Neural crest cell (in vitro differentiated cells): ENCODE measurements around the gene RXRA. TPM values are rescaled to one million over a fixed set of nuclear protein-coding genes. Genes with fewer than 3 reads are reported as not detected.
A peak's percentile ranks its signal among the peaks of the same experiment; 100 is the strongest.

Experiments
- DNase-seq: peaks from one replicate; pipeline ENCODE4 v3.0.0; 2021; ENCODE audit warnings: low read depth, mixed read lengths, low spot score
- H3K27ac Mint-ChIP-seq: one replicate; pipeline ENCODE4 v1.8.0; 2021; ENCODE audit warnings: mild to moderate bottlenecking, mixed read lengths; ENCODE audit not compliant: unreplicated experiment
- H3K27me3 Mint-ChIP-seq: 2 replicates; pipeline ENCODE4 v1.8.0; 2021; ENCODE audit warnings: low read depth, mild to moderate bottlenecking, mixed read lengths
- H3K36me3 Mint-ChIP-seq: 2 replicates; pipeline ENCODE4 v1.8.0; 2021; ENCODE audit warnings: low read depth, mild to moderate bottlenecking, mixed read lengths
- H3K4me1 Mint-ChIP-seq: 2 replicates; pipeline ENCODE4 v1.8.0; 2021; ENCODE audit warnings: mixed read lengths
- H3K4me3 Mint-ChIP-seq: one replicate; pipeline ENCODE4 v1.8.0; 2021; ENCODE audit warnings: mild to moderate bottlenecking, mixed read lengths
- H3K9me3 Mint-ChIP-seq: 2 replicates; pipeline ENCODE4 v1.8.0; 2021; ENCODE audit warnings: mixed read lengths
- total RNA-seq: library from RNA; stranded (reverse); gene quantifications from 2 replicates; pipeline ENCODE4 v1.2.1, GENCODE V29; 2021
- TF ChIP-seq, protein P1 (sequence below): fragments of 200-600 bp; sonication (generic); conservative IDR thresholded peaks from 2 replicates; pipeline ENCODE4 v1.5.0; 2021; ENCODE audit warnings: antibody characterized with exemption, mild to moderate bottlenecking

RXRA gene
- total RNA-seq, 1 donor from 2014 or later: 41.2 TPM

DNA sequence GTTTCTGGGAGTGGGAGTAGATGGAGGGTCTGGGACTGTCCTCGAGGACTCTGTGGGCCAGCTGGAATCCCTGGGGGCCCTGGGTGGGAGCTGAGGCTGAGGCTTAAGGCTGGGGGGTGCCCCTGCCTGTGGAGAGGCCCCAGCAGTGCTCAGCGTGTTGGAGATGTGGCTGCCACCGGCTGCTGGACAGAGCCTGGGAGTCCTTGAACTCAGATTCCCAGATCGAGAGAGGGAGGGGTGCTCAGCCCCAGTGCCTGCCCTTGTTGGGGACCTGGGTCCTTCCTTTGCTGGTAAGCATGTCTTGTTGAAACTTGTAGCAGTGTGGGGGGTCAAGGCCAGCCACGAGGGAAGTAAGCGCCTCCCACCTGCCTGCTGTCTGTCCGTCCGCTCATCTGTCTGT, 10.7 kb downstream of the RXRA start:
- Mint-ChIP-seq H3K9me3 (no peaks in the 10 kb centered on the region), H3K4me1 (peaks cover 17% of the 10 kb centered on the region), H3K4me3 (peak overlapping the region; percentile 47), H3K27me3 (no peaks in the 10 kb centered on the region), H3K36me3 (no peaks in the 10 kb centered on the region), H3K27ac (no peak overlapping the region)
- TF ChIP-seq, protein P1, sequence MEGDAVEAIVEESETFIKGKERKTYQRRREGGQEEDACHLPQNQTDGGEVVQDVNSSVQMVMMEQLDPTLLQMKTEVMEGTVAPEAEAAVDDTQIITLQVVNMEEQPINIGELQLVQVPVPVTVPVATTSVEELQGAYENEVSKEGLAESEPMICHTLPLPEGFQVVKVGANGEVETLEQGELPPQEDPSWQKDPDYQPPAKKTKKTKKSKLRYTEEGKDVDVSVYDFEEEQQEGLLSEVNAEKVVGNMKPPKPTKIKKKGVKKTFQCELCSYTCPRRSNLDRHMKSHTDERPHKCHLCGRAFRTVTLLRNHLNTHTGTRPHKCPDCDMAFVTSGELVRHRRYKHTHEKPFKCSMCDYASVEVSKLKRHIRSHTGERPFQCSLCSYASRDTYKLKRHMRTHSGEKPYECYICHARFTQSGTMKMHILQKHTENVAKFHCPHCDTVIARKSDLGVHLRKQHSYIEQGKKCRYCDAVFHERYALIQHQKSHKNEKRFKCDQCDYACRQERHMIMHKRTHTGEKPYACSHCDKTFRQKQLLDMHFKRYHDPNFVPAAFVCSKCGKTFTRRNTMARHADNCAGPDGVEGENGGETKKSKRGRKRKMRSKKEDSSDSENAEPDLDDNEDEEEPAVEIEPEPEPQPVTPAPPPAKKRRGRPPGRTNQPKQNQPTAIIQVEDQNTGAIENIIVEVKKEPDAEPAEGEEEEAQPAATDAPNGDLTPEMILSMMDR: no peak
- DNase-seq: no peak

DNA sequence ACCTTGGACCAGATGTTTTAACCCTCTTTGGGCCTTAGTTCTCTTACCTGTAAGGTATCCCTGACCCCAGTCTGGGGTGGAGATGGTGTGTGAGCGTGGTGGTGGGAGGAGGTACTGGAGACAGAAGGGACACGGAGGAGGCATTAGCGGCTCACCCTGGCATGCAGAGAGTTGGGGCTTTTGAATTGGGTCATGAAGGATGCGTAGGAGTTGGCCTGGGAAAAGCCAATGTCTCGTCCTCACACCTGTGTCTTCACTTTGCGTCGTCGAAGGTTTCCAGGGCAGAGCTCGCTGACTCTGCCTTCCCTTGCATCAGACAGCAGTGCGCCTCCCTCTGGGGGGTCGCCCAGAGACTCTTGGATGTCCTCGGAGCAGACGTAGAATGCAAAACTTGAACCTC, 11.2 kb downstream of the RXRA start:
- Mint-ChIP-seq H3K27ac (peak overlapping the region; percentile 27), H3K36me3 (no peaks in the 10 kb centered on the region), H3K27me3 (no peaks in the 10 kb centered on the region), H3K4me3 (peak overlapping the region; percentile 47), H3K9me3 (no peaks in the 10 kb centered on the region), H3K4me1 (peaks cover 17% of the 10 kb centered on the region)
- DNase-seq: no peak
- TF ChIP-seq, protein P1: no peak

DNA sequence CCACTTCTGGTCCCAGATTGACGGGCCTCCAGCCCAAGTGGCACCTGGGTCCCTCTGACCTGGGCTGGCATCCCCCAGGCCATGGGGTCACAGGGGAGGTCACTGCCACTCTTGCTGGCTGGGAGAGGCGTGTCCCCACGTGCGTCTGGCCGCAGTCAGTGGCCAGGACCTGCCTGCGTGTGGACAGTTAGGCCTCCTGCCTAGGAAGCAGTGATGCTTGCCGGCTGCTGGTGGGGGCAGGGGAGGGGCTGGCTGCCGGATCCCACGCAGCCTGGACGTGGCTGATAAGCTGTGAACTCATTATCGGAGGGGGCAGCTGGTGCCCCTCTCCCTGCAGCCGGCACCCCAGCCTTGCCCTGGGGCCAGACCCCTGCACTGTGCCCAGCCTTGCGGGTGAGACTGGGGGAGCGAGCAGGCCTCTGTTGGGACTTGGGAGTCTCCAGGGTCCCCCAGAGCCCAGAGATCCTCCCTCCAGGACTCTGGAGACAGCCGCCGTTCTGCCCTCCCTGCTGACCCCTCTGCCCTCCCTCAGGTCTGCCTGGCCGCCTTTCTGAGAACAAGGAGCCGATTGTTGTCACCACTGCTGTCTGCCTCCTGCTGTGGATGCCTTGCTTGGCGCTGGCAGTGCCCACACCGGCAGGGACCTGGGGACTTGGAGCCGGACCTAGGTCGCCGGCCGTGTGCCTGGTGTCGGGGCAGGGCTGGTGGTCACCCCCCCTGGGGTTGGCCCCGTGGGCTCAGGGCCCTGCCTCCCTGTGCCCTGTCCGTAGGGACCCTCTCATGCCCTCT, 12.3 kb downstream of the RXRA start:
- Mint-ChIP-seq H3K27ac (no peak overlapping the region), H3K36me3 (no peaks in the 10 kb centered on the region), H3K9me3 (no peaks in the 10 kb centered on the region), H3K4me1 (peaks cover 26% of the 10 kb centered on the region), H3K27me3 (no peaks in the 10 kb centered on the region), H3K4me3 (no peak overlapping the region)
- TF ChIP-seq, protein P1: no peak
- DNase-seq: peak; percentile 37

DNA sequence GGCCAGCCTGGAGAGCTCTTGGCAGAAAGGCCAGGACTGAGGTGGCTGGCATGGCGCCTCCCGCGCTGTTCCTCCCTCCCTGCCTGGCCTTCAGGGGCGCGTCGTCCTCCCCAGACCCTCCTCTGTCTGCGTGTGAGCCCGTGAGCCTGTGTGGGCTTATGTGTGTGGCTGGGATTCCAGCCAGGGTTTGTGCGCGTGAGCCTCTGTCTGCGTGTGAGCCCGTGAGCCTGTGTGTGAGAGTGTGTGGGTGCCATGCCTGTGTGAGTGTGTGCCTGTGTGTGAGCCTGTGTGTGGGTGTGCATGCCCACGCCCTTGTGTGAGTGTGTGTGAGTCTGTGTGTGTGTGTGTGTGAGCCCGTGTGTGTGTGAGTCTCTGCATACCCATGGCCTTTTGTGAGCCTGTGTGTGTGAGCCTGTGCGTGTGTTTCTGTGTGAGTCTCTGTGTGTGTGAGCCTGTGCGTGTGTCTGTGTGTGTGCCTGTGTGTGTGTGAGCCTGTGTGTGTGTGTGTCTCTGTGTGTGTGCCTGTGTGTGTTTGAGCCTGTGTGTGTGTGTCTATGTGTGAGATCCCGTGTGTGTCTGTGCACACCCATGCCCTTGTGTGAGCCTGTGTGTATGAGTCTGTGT, 13.0 kb downstream of the RXRA start:
- Mint-ChIP-seq H3K27ac (no peak overlapping the region), H3K4me3 (no peak overlapping the region), H3K27me3 (no peaks in the 10 kb centered on the region), H3K9me3 (no peaks in the 10 kb centered on the region), H3K4me1 (peaks cover 26% of the 10 kb centered on the region), H3K36me3 (no peaks in the 10 kb centered on the region)
- no peak for DNase-seq
- TF ChIP-seq, protein P1: no peak

DNA sequence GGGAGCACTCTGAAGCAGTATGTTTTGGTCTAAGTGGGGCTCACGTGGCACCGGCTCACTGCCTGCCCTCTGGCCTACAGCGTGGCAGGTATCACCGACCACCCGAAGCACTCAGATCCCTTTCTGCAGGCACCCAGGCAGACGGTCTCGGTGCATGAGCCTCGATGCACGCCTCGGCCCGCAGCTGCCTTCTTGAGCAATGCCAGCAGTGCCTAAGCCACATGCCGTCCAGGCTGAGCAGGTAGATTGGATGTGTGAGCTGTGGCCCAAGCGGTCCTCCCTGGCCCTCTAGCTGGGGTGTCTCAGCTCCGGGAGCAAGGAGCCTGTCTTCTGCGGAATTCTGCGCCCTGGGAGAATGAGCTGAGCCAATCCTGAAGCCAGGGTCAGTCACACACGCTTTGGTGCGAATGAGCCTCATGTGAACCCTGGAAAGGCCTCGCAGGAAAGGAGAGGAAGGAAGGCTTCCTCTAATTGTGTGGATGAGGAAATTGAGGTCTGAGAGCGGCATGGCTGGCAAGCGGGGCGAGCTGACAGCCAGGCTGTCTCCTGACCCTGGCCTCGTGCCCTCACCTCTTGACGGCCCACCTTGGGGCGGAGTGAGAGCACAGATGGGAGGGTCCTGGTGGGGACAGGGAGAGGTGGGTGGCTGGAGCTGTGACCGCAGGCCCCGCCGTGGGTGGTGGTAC, 14.4 kb downstream of the RXRA start:
- Mint-ChIP-seq H3K27ac (peak overlapping the region; percentile 12), H3K4me3 (no peak overlapping the region), H3K27me3 (no peaks in the 10 kb centered on the region), H3K36me3 (no peaks in the 10 kb centered on the region), H3K4me1 (peaks cover 18% of the 10 kb centered on the region), H3K9me3 (no peaks in the 10 kb centered on the region)
- no peak for DNase-seq
- TF ChIP-seq, protein P1: no peak
